Measurements from ENCODE around the gene KHSRP. TPM values are rescaled to one million over a fixed set of nuclear protein-coding genes. Genes with fewer than 3 reads are reported as not detected.

KHSRP gene
- total and polyA plus RNA-seq, 2 of the 13 experiments (the other 11 are each of a cell fraction or from before 2014, with no cell fraction given): 72.1 to 129 TPM

- TF ChIP-seq ZNF337 (CRISPR knock-in tag; IDR thresholded peaks at IDR 0.05; ENCODE audit: borderline replicate concordance, low read depth) (peak; percentile 24; the same call in 1 of the 2 replicates), SRSF4 (IDR thresholded peaks at IDR 0.05; ENCODE audit: low read depth, low read length, poor library complexity, severe bottlenecking) (no peak), ZNF446 (CRISPR knock-in tag; IDR thresholded peaks at IDR 0.05) (no peak), ZNF503 (CRISPR knock-in tag; IDR thresholded peaks at IDR 0.05) (no peak; the same call in 1 of the 2 replicates), MAZ (IDR thresholded peaks at IDR 0.05; ENCODE audit: borderline replicate concordance, low read depth, low read length) (0 out of 2 replicates have a peak, but pooled peaks have one; percentile 22), MAZ (CRISPR knock-in tag; IDR thresholded peaks at IDR 0.05; ENCODE audit: low read depth) (peak; percentile 6; the same call in 1 of the 2 replicates), ZNF556 (CRISPR knock-in tag; IDR thresholded peaks at IDR 0.05; ENCODE audit: borderline replicate concordance) (peak; percentile 43; the same call in 1 of the 2 replicates), ZNF317 (CRISPR knock-in tag; IDR thresholded peaks at IDR 0.05) (0 out of 2 replicates have a peak, but pooled peaks have one; percentile 63), DRAP1 (CRISPR knock-in tag; IDR thresholded peaks at IDR 0.05) (0 out of 2 replicates have a peak, but pooled peaks have one; percentile 28), MLLT10 (CRISPR knock-in tag; IDR thresholded peaks at IDR 0.05) (no peak), SOX5 (CRISPR knock-in tag; IDR thresholded peaks at IDR 0.05; ENCODE audit: borderline replicate concordance) (no peak), PHF8 (CRISPR knock-in tag; IDR thresholded peaks at IDR 0.05) (peak; percentile 82), E2F2 (CRISPR knock-in tag; IDR thresholded peaks at IDR 0.05; ENCODE audit: borderline replicate concordance) (no peak), SRSF1 (optimal IDR thresholded peaks at IDR 0.05; ENCODE audit: low read depth, low read length) (peak; percentile 78), CSRNP2 (CRISPR knock-in tag; conservative IDR thresholded peaks at IDR 0.05; ENCODE audit: low read depth) (no peak), HOXA3 (CRISPR knock-in tag; IDR thresholded peaks at IDR 0.05) (peak; percentile 94)
Observed at GRCh38 chr19:6393074-6393982, 31.3 kb downstream of the KHSRP start, which contains the start of gene GTF2F1 (continued).
